Neural progenitor cell (in vitro differentiated cells): ENCODE results near the gene RASGRP2. TPM values are rescaled to one million over a fixed set of nuclear protein-coding genes. Genes with fewer than 3 reads are reported as not detected.

Experiments
- DNase-seq: peaks from one replicate; pipeline ENCODE4 v3.0.0-alpha.2; 2016; ENCODE audit warnings: low spot score
- H2AFZ ChIP-seq: fragments of 200-600 bp; sonication (generic); replicated peaks from 2 replicates; pipeline ENCODE4 v1.6.1; 2016; ENCODE audit warnings: antibody characterized with exemption
- H3F3A ChIP-seq: fragments of 200-600 bp; sonication (generic); 2 replicates; pipeline ENCODE4 v1.6.1; 2016; ENCODE audit warnings: antibody characterized with exemption, low read depth
- H3K27ac ChIP-seq: fragments of 200-600 bp; sonication (generic); 2 replicates; pipeline ENCODE4 v1.5.1; 2016; ENCODE audit warnings: mild to moderate bottlenecking
- H3K27me3 ChIP-seq: fragments of 200-600 bp; sonication (generic); 2 replicates; pipeline ENCODE4 v1.6.1; 2016; ENCODE audit warnings: mild to moderate bottlenecking, moderate library complexity
- H3K36me3 ChIP-seq: fragments of 200-600 bp; sonication (generic); 2 replicates; pipeline ENCODE4 v1.5.1; 2016
- H3K4me1 ChIP-seq: fragments of 200-600 bp; sonication (generic); 2 replicates; pipeline ENCODE4 v1.6.1; 2016; ENCODE audit warnings: mixed run types
- H3K4me2 ChIP-seq: fragments of 200-600 bp; sonication (generic); 2 replicates; pipeline ENCODE4 v1.6.1; 2016
- H3K4me3 ChIP-seq: fragments of 200-600 bp; sonication (generic); 2 replicates; pipeline ENCODE4 v1.5.1; 2016
- H3K79me2 ChIP-seq: fragments of 200-600 bp; sonication (generic); 2 replicates; pipeline ENCODE4 v1.6.1; 2016; ENCODE audit warnings: low read depth
- H3K9ac ChIP-seq: fragments of 200-600 bp; sonication (generic); 2 replicates; pipeline ENCODE4 v1.6.1; 2016
- H3K9me3 ChIP-seq: fragments of 200-600 bp; sonication (generic); 2 replicates; pipeline ENCODE4 v1.5.1; 2016; ENCODE audit warnings: low read depth
- H4K20me1 ChIP-seq: fragments of 200-600 bp; sonication (generic); 2 replicates; pipeline ENCODE4 v1.6.1; 2016; ENCODE audit warnings: low read depth
- H3K27ac Mint-ChIP-seq: 3 replicates; pipeline ENCODE4 v1.8.0; 2021; ENCODE audit warnings: mixed read lengths
- H3K27me3 Mint-ChIP-seq: 2 replicates; pipeline ENCODE4 v1.8.0; 2022; ENCODE audit warnings: low read depth, mild to moderate bottlenecking, inconsistent platforms, moderate library complexity, mixed read lengths; ENCODE audit not compliant: insufficient read depth
- H3K36me3 Mint-ChIP-seq: 3 replicates; pipeline ENCODE4 v1.8.0; 2021; ENCODE audit warnings: mixed read lengths
- H3K4me1 Mint-ChIP-seq: 3 replicates; pipeline ENCODE4 v1.8.0; 2021; ENCODE audit warnings: mixed read lengths
- H3K4me3 Mint-ChIP-seq: 3 replicates; pipeline ENCODE4 v1.8.0; 2021; ENCODE audit warnings: mild to moderate bottlenecking, moderate library complexity, mixed read lengths
- H3K9me3 Mint-ChIP-seq: 3 replicates; pipeline ENCODE4 v1.8.0; 2020; ENCODE audit warnings: mixed read lengths
- EZH2 ChIP-seq: fragments of 200-600 bp; sonication (generic); IDR thresholded peaks from 2 replicates; pipeline ENCODE4 v1.6.1; 2017; ENCODE audit warnings: antibody characterized with exemption, mild to moderate bottlenecking, moderate library complexity
- EZH2phosphoT487 ChIP-seq: fragments of 200-600 bp; sonication (generic); IDR thresholded peaks from 2 replicates; pipeline ENCODE4 v1.6.1; 2017; ENCODE audit warnings: antibody characterized with exemption
- total RNA-seq: library from RNA; depleted of rRNA; stranded (reverse); fragments of >200 nt; gene quantifications from 2 replicates; pipeline ENCODE4 v1.2.3, GENCODE V29; 2015; ENCODE audit warnings: low replicate concordance
- TF ChIP-seq, protein P1 (sequence below): fragments of 200-600 bp; sonication (generic); IDR thresholded peaks from 2 replicates; pipeline ENCODE4 v1.5.1; 2017; ENCODE audit warnings: antibody characterized with exemption, mild to moderate bottlenecking

RASGRP2 gene
- total RNA-seq, 1 donor from 2014 or later, result 0.06 TPM

DNA sequence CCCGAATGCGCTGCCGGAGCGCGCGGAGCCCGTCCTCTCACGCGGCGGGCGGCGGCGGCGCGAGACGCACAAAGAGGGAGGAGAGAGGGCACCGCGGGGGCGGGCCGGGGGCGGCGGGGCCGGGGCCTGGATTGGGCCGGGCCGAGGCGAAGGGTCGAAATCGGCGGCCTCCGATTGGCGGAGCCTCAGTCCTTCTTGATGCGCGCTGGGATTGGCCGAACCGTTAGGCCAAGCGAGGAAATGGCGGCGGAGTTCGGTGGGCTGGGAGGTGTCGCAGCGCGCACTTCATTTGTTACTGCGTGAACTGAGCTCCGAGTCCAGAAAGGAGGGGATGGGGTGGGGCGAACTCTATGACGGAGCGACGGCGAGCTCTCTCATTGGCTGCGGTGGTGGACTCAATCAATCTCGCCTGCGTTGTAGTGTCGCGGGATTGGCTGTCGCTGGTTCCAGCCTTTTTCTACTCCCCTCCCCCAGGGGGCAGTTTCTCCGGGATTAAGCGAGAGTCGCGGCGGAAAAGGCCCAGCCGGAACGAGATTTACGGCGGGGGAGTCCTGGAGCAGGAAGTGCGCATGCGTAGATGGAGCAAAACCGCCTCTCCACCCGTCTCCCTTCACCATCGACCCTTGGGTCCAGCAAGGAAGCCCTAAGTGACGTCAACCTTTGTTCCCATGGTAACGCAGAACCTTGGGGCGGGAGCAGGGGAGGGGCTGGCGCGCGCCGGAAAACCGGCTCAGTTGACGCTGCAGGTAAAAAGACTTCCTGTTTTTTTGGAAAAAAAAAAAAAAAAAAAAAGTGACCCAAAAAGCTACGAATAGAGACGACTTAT, 34.7 kb upstream of the RASGRP2 start, which contains the start of gene SF1:
SF1 (minus strand) TSS at position 70 of the 826 bp plus-strand sequence. CDS start 150 bp downstream, outside the sequence.
- no peaks in the 10 kb centered on the region for H3K27me3 ChIP-seq
- TF ChIP-seq, protein P1, sequence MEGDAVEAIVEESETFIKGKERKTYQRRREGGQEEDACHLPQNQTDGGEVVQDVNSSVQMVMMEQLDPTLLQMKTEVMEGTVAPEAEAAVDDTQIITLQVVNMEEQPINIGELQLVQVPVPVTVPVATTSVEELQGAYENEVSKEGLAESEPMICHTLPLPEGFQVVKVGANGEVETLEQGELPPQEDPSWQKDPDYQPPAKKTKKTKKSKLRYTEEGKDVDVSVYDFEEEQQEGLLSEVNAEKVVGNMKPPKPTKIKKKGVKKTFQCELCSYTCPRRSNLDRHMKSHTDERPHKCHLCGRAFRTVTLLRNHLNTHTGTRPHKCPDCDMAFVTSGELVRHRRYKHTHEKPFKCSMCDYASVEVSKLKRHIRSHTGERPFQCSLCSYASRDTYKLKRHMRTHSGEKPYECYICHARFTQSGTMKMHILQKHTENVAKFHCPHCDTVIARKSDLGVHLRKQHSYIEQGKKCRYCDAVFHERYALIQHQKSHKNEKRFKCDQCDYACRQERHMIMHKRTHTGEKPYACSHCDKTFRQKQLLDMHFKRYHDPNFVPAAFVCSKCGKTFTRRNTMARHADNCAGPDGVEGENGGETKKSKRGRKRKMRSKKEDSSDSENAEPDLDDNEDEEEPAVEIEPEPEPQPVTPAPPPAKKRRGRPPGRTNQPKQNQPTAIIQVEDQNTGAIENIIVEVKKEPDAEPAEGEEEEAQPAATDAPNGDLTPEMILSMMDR, result peak; percentile 17
- no peak for TF ChIP-seq EZH2
- no peak for TF ChIP-seq EZH2phosphoT487
- peak within 1 kb of the TSS; percentile 100 for H3K4me2 ChIP-seq
- peak within 1 kb of the TSS; percentile 99 for H3K27ac ChIP-seq
- peak within 1 kb of the TSS; percentile 98 for H3K4me3 ChIP-seq
- H3F3A ChIP-seq, result peaks cover 56% of the 10 kb centered on the region
- H2AFZ ChIP-seq, result peak within 1 kb of the TSS; percentile 67
- H3K4me3 Mint-ChIP-seq, result peak within 1 kb of the TSS; percentile 91
- H4K20me1 ChIP-seq, result peaks cover 39% of the 10 kb centered on the region
- peaks cover 48% of the 10 kb centered on the region for H3K79me2 ChIP-seq
- H3K9ac ChIP-seq, result peak within 1 kb of the TSS; percentile 98
- DNase-seq, result peak; percentile 100
- no peaks in the 10 kb centered on the region for H3K9me3 ChIP-seq
- peak within 1 kb of the TSS; percentile 97 for H3K27ac Mint-ChIP-seq
- peaks cover 32% of the 10 kb centered on the region for H3K36me3 ChIP-seq
- peaks cover 28% of the 10 kb centered on the region for H3K4me1 ChIP-seq
- H3K27me3 Mint-ChIP-seq, result peaks cover 12% of the 10 kb centered on the region
- peaks cover 35% of the 10 kb centered on the region for H3K4me1 Mint-ChIP-seq
- H3K36me3 Mint-ChIP-seq, result peaks cover 33% of the 10 kb centered on the region
- no peaks in the 10 kb centered on the region for H3K9me3 Mint-ChIP-seq

DNA sequence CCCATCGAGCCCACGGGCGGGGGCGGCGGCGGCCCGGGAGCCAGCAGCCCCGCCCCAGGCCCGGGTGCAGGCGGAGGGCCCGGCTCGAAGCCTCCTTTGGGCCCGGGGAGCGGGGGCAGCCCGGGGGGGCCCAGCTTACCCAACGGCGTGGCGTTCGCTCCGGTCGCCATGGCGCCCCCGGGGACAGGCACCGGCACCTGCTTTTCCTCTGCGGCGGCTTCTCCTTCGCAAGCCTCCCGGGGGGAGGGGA, 34.2 kb upstream of the RASGRP2 start:
- Histone ChIP-seq H4K20me1 (peaks cover 44% of the 10 kb centered on the region), H3K27me3 (no peaks in the 10 kb centered on the region), H3K36me3 (peaks cover 37% of the 10 kb centered on the region), H3K9me3 (no peaks in the 10 kb centered on the region), H3K4me1 (peaks cover 28% of the 10 kb centered on the region), H2AFZ (no peak overlapping the region), H3K4me3 (peak overlapping the region; percentile 98), H3K27ac (peak overlapping the region; percentile 99), H3F3A (peaks cover 62% of the 10 kb centered on the region), H3K4me2 (peak overlapping the region; percentile 79), H3K79me2 (peaks cover 54% of the 10 kb centered on the region), H3K9ac (peak overlapping the region; percentile 98)
- H3K9me3 Mint-ChIP-seq, result no peaks in the 10 kb centered on the region
- H3K36me3 Mint-ChIP-seq, result peaks cover 37% of the 10 kb centered on the region
- TF ChIP-seq EZH2, result no peak
- TF ChIP-seq, protein P1, result no peak
- TF ChIP-seq EZH2phosphoT487, result no peak
- peak overlapping the region; percentile 91 for H3K4me3 Mint-ChIP-seq
- peaks cover 35% of the 10 kb centered on the region for H3K4me1 Mint-ChIP-seq
- DNase-seq, result no peak
- H3K27ac Mint-ChIP-seq, result no peak overlapping the region
- peaks cover 12% of the 10 kb centered on the region for H3K27me3 Mint-ChIP-seq

DNA sequence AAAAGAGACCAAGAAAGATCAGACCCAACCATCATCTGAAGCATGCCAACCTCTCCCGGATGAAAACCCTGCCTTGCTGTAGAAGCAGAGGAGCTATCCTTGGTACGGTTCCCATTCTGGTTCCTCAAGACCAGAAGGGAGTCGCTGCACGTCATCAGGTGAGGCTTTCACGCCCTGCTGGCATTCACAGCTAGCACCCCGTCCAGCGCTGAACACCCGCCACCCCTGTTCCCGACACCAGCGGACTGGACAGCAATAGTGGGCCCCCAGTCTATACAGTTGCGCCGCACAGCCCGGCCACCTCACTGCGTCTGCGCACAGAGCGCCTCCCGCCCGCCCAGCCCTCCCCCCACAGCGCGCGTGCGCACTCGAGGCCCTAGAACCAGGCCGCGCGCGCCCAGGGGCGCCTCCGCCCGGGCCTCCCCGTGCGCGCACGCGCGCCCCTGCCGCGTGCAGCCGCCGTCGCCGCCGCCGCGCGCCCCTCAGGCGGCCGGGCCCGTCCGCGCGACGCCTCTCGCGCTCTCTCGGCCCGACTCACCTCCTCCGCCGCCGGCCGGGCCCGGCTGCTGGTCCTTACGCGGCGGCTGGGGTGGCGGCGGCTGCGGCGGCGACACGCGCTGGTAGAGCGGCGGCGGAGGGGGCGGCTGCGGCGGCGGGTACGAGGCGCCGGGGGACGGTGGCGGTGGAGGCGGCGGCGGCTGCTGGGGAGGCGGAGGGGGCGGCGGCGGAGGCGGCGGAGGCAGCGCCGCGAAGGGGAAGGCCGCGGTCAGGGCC, 33.7 kb upstream of the RASGRP2 start:
- H3K36me3 Mint-ChIP-seq, result peaks cover 37% of the 10 kb centered on the region

More for the DNA sequence above, 33.7 kb upstream of the RASGRP2 start:
- H3F3A ChIP-seq, result peaks cover 67% of the 10 kb centered on the region
- H4K20me1 ChIP-seq, result peaks cover 49% of the 10 kb centered on the region
- TF ChIP-seq EZH2 (no peak), EZH2phosphoT487 (no peak)
- TF ChIP-seq, protein P1, result no peak
- peaks cover 28% of the 10 kb centered on the region for H3K4me1 ChIP-seq
- H2AFZ ChIP-seq, result no peak overlapping the region
- peak overlapping the region; percentile 98 for H3K9ac ChIP-seq
- H3K9me3 Mint-ChIP-seq, result no peaks in the 10 kb centered on the region
- DNase-seq, result peak; percentile 94
- peak overlapping the region; percentile 81 for H3K27ac Mint-ChIP-seq
- H3K4me2 ChIP-seq, result peak overlapping the region; percentile 100
- H3K27me3 ChIP-seq, result no peaks in the 10 kb centered on the region
- peaks cover 12% of the 10 kb centered on the region for H3K27me3 Mint-ChIP-seq
- peak overlapping the region; percentile 99 for H3K27ac ChIP-seq
- no peaks in the 10 kb centered on the region for H3K9me3 ChIP-seq
- H3K4me3 ChIP-seq, result peak overlapping the region; percentile 98
- H3K4me3 Mint-ChIP-seq, result peak overlapping the region; percentile 90
- peaks cover 35% of the 10 kb centered on the region for H3K4me1 Mint-ChIP-seq
- H3K79me2 ChIP-seq, result peaks cover 59% of the 10 kb centered on the region
- H3K36me3 ChIP-seq, result peaks cover 42% of the 10 kb centered on the region
